PFSK-1 (cell line): Measurements from ENCODE around the gene IFT122.

Source experiments
- FOXP2 ChIP-seq: optimal IDR thresholded peaks from 2 replicates; pipeline ENCODE3; 2011; ENCODE audit warnings: borderline replicate concordance, control low read depth, inconsistent platforms; ENCODE audit not compliant: insufficient read depth; ENCODE audit errors: extremely low read length, extremely low read depth
- POLR2AphosphoS5 ChIP-seq: IDR thresholded peaks from 2 replicates; pipeline ENCODE4 v1.6.1; 2012; ENCODE audit warnings: low read depth, mild to moderate bottlenecking, control low read depth, low read length, moderate library complexity
- SIN3A ChIP-seq: IDR thresholded peaks from 2 replicates; pipeline ENCODE4 v1.6.1; 2012; ENCODE audit warnings: mild to moderate bottlenecking, low read length, moderate library complexity, borderline replicate concordance; ENCODE audit not compliant: insufficient read depth
- TAF1 ChIP-seq: IDR thresholded peaks from 2 replicates; pipeline ENCODE4 v1.6.1; 2012; ENCODE audit warnings: low read length, control low read depth, borderline replicate concordance; ENCODE audit not compliant: insufficient read depth
- TF ChIP-seq, protein P1 (sequence below), 2 experiments: IDR thresholded peaks; 2 replicates each; pipeline versions ENCODE4 v1.6.1 to v1.8.0; 2011 to 2012; ENCODE audit warnings: low read depth in 2 of 2, low read length in 2 of 2, control low read depth in 1 of 2, inconsistent platforms in 1 of 2, mild to moderate bottlenecking in 1 of 2, moderate library complexity in 1 of 2; ENCODE audit not compliant: insufficient read depth in 1 of 2

The IFT122 gene

GRCh38 chr3:129519896-129520715 is 80.1 kb downstream of the IFT122 start:
- TF ChIP-seq, protein P1, sequence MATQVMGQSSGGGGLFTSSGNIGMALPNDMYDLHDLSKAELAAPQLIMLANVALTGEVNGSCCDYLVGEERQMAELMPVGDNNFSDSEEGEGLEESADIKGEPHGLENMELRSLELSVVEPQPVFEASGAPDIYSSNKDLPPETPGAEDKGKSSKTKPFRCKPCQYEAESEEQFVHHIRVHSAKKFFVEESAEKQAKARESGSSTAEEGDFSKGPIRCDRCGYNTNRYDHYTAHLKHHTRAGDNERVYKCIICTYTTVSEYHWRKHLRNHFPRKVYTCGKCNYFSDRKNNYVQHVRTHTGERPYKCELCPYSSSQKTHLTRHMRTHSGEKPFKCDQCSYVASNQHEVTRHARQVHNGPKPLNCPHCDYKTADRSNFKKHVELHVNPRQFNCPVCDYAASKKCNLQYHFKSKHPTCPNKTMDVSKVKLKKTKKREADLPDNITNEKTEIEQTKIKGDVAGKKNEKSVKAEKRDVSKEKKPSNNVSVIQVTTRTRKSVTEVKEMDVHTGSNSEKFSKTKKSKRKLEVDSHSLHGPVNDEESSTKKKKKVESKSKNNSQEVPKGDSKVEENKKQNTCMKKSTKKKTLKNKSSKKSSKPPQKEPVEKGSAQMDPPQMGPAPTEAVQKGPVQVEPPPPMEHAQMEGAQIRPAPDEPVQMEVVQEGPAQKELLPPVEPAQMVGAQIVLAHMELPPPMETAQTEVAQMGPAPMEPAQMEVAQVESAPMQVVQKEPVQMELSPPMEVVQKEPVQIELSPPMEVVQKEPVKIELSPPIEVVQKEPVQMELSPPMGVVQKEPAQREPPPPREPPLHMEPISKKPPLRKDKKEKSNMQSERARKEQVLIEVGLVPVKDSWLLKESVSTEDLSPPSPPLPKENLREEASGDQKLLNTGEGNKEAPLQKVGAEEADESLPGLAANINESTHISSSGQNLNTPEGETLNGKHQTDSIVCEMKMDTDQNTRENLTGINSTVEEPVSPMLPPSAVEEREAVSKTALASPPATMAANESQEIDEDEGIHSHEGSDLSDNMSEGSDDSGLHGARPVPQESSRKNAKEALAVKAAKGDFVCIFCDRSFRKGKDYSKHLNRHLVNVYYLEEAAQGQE (IDR thresholded peaks at IDR 0.05; ENCODE audit: insufficient read depth in 1 of 2, low read depth in 2 of 2, low read length in 2 of 2), result no peak
- TF ChIP-seq POLR2AphosphoS5 (no peak), FOXP2 (no peak), TAF1 (no peak), SIN3A (no peak)

DNA sequence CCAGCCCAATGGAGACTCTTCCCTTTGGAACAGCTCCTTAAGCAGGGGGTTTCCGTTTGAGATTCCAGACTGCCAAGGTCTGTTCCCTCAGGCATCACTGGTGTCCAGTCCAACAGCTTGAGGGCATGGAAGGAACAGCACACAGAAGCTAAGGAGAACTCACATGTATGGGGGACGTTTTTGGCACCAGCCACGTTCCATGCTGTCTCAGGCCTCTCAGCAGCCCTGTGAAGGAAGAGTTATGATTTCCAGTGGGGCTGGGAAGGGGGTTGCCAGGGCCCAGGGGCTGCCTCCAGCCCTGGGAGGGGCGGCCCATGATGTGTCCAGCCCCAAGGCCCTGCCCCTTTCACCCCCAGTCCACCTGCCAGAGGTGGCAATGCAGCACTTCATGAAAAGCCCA is 80.9 kb downstream of the IFT122 start:
- TF ChIP-seq TAF1, result no peak
- TF ChIP-seq, protein P1 (IDR thresholded peaks at IDR 0.05; ENCODE audit: insufficient read depth in 1 of 2, low read depth in 2 of 2, low read length in 2 of 2), result no peak

DNA sequence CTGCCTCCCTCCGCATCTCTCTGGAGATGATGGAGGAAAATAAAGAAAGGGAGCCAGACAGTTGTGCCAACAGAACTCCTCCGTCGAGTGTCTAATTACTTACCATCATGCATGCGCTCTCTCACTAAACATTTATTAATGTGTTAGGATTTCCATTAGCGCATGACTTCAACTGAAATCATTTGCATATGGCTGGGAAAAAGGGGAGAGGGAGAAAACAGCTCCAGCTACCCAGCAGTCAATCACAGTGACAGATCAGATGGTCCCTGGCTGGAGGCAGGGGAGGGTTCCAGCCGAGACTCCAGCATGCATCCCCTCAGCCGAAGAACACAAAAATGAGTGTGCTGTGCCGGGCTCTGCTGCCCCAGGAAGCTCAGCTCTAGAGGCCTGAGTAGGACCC is 81.6 kb downstream of the IFT122 start:
- no peak for TF ChIP-seq TAF1
- TF ChIP-seq FOXP2, result no peak
- no peak for TF ChIP-seq POLR2AphosphoS5
- TF ChIP-seq SIN3A, result no peak
- TF ChIP-seq, protein P1 (IDR thresholded peaks at IDR 0.05; ENCODE audit: insufficient read depth in 1 of 2, low read depth in 2 of 2, low read length in 2 of 2), result no peak

GRCh38 chr3:129522953-129523352 is 82.9 kb downstream of the IFT122 start:
- TF ChIP-seq POLR2AphosphoS5 (no peak), TAF1 (no peak), FOXP2 (no peak), SIN3A (no peak)
- TF ChIP-seq, protein P1 (IDR thresholded peaks at IDR 0.05; ENCODE audit: insufficient read depth in 1 of 2, low read depth in 2 of 2, low read length in 2 of 2), result no peak
